Body of pancreas (tissue), 4 donors: ENCODE data around the gene PUS7L. TPM values are rescaled to one million over a fixed set of nuclear protein-coding genes. Genes with fewer than 3 reads are reported as not detected.

ENCODE experiments used
- ATAC-seq: fragments of 150-250 bp; one replicate; pipeline ENCODE4 v1.9.1; 2016
- DNase-seq, 4 donors: peaks; one replicate each; pipeline ENCODE4 v3.0.0-alpha.2; 2019
- H3K27ac ChIP-seq, 4 donors: fragments of 200-600 bp; sonication (generic); 1 replicate in 3 of 4; 2 replicates in 1 of 4; pipeline versions ENCODE4 v1.5.1 to v1.6.1; 2016 to 2019; ENCODE audit warnings: mild to moderate bottlenecking in 1 of 4, mixed read lengths in 1 of 4, moderate library complexity in 1 of 4
- H3K27me3 ChIP-seq, 2 donors: fragments of 200-600 bp; sonication (generic); one replicate each; pipeline ENCODE4 v1.6.0; 2016; ENCODE audit warnings: mild to moderate bottlenecking in 1 of 2
- H3K36me3 ChIP-seq, 2 donors: fragments of 200-600 bp; sonication (generic); replicated peaks in 1 of 2; 2 replicates each; pipeline ENCODE4 v1.5.1; 2016; ENCODE audit warnings: low read depth in 2 of 2; ENCODE audit not compliant: insufficient read depth in 1 of 2
- H3K4me1 ChIP-seq: fragments of 200-600 bp; sonication (generic); one replicate; pipeline ENCODE4 v1.6.0; 2016
- H3K4me3 ChIP-seq, 2 donors: fragments of 200-600 bp; sonication (generic); 1 replicate in 1 of 2; 2 replicates in 1 of 2; pipeline ENCODE4 v1.5.1; 2016 to 2019
- H3K9me3 ChIP-seq, 3 donors: fragments of 200-600 bp; sonication (generic); 1 replicate in 2 of 3; 2 replicates in 1 of 3; pipeline ENCODE4 v1.5.1; 2016
- POLR2A ChIP-seq, 3 donors: fragments of 450-650 bp; IDR thresholded peaks; one replicate each; pipeline ENCODE4 v1.6.1; 2016; ENCODE audit warnings: antibody characterized with exemption in 3 of 3, mild to moderate bottlenecking in 2 of 3
- WGBS, 2 donors: methylation state at CpG; one replicate each; pipeline ENCODE4 v1.1.5; 2017; 5-methylcytosine and 5-hydroxymethylcytosine counted together
- intact Hi-C: fragments of 100-400 bp; cut with DNase I; formaldehyde crosslinking; loops from one replicate; pipeline ENCODE4 v1.15.1; 2023
- total RNA-seq, 2 donors: library from RNA; depleted of rRNA; stranded (reverse); fragments of >200 nt; gene quantifications; one replicate each; pipeline ENCODE4 v1.1.0, GENCODE V29; 2016
- TF ChIP-seq, protein P1 (sequence below), 7 experiments: fragments of 450-650 bp in 4 of 7; fragments of 200-600 bp in 3 of 7; sonication (generic) in 3 of 7; IDR thresholded peaks; one replicate each; pipeline ENCODE4 v1.5.1; 2016 to 2019; ENCODE audit warnings: antibody characterized with exemption in 7 of 7

The PUS7L gene
- total RNA-seq, 2 donors from 2014 or later = 7.3 to 14.8 TPM

DNA sequence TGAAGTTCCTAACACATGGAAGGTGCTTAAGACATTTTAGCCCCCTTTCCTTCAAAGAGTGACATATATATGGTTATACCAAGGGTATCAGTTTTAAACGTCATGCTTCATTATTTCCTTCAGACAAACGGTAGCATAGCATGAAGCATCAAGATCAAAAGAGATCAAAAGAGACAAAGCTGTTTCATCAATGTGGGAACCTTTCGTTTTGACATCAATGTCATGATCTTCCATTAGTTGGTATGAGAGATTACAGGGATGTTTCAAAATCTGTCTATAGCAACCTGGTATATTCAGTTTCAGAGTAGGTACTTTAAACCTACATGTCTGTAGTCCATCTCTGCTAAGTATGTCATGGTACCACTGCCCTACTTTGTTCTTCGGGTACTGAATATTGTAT is 28.3 kb downstream of the PUS7L start:
- peaks cover 0 to 2% of the 10 kb centered on the region in 2 donors for H3K36me3 ChIP-seq
- no peaks in the 10 kb centered on the region for H3K9me3 ChIP-seq
- H3K4me1 ChIP-seq = no peaks in the 10 kb centered on the region
- H3K27me3 ChIP-seq = no peaks in the 10 kb centered on the region
- TF ChIP-seq, protein P1, sequence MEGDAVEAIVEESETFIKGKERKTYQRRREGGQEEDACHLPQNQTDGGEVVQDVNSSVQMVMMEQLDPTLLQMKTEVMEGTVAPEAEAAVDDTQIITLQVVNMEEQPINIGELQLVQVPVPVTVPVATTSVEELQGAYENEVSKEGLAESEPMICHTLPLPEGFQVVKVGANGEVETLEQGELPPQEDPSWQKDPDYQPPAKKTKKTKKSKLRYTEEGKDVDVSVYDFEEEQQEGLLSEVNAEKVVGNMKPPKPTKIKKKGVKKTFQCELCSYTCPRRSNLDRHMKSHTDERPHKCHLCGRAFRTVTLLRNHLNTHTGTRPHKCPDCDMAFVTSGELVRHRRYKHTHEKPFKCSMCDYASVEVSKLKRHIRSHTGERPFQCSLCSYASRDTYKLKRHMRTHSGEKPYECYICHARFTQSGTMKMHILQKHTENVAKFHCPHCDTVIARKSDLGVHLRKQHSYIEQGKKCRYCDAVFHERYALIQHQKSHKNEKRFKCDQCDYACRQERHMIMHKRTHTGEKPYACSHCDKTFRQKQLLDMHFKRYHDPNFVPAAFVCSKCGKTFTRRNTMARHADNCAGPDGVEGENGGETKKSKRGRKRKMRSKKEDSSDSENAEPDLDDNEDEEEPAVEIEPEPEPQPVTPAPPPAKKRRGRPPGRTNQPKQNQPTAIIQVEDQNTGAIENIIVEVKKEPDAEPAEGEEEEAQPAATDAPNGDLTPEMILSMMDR (IDR thresholded peaks at IDR 0.05) = no peak
- TF ChIP-seq POLR2A (IDR thresholded peaks at IDR 0.05) = no peak
- intact Hi-C loops = no loop called here
- 69% methylated on average over 4 of the region's 4 CpGs for WGBS, 2 donors
- no peak overlapping the region for H3K4me3 ChIP-seq
- DNase-seq = no peak
- ATAC-seq = no peak
- no peak overlapping the region for H3K27ac ChIP-seq

- TF ChIP-seq POLR2A (IDR thresholded peaks at IDR 0.05) = no peak
- TF ChIP-seq, protein P1 (IDR thresholded peaks at IDR 0.05) = no peak
- no peak overlapping the region for H3K4me3 ChIP-seq
- ATAC-seq (no peak), DNase-seq (no peak)
- no peaks in the 10 kb centered on the region for H3K9me3 ChIP-seq
- H3K27me3 ChIP-seq = no peaks in the 10 kb centered on the region
- no peaks in the 10 kb centered on the region for H3K4me1 ChIP-seq
- intact Hi-C loops = no loop called here
- no peak overlapping the region for H3K27ac ChIP-seq
- 29 to 33% methylated on average over 1 of the region's 1 CpG for WGBS, 2 donors
- peaks cover 0 to 2% of the 10 kb centered on the region in 2 donors for H3K36me3 ChIP-seq
Measured at GRCh38 chr12:43728698-43729097, 29.9 kb downstream of the PUS7L start.

- no peak overlapping the region for H3K27ac ChIP-seq
- no peaks in the 10 kb centered on the region for H3K27me3 ChIP-seq
- ATAC-seq (no peak), DNase-seq (no peak)
- WGBS, 2 donors = 46 to 54% methylated on average over 2 of the region's 2 CpGs
- TF ChIP-seq, protein P1 (IDR thresholded peaks at IDR 0.05) = peak in 3 of 7 experiments; percentile 12 to 26 (median 26)
- TF ChIP-seq POLR2A (IDR thresholded peaks at IDR 0.05) = no peak
- H3K36me3 ChIP-seq = peaks cover 0 to 2% of the 10 kb centered on the region in 2 donors
- H3K4me3 ChIP-seq = no peak overlapping the region
- H3K9me3 ChIP-seq = no peaks in the 10 kb centered on the region
- H3K4me1 ChIP-seq = no peaks in the 10 kb centered on the region
- intact Hi-C loops = no loop called here
Measured at GRCh38 chr12:43728117-43728516, 30.5 kb downstream of the PUS7L start.

GRCh38 chr12:43723134-43723533 is 35.5 kb downstream of the PUS7L start:
- DNase-seq = no peak
- Histone ChIP-seq H3K4me3 (no peak overlapping the region), H3K27me3 (no peaks in the 10 kb centered on the region), H3K9me3 (no peaks in the 10 kb centered on the region), H3K36me3 (no peaks in the 10 kb centered on the region), H3K27ac (no peak overlapping the region), H3K4me1 (no peaks in the 10 kb centered on the region)
- TF ChIP-seq, protein P1 (IDR thresholded peaks at IDR 0.05) = no peak
- TF ChIP-seq POLR2A (IDR thresholded peaks at IDR 0.05) = no peak
- intact Hi-C loops = no loop called here
- no peak for ATAC-seq

DNA sequence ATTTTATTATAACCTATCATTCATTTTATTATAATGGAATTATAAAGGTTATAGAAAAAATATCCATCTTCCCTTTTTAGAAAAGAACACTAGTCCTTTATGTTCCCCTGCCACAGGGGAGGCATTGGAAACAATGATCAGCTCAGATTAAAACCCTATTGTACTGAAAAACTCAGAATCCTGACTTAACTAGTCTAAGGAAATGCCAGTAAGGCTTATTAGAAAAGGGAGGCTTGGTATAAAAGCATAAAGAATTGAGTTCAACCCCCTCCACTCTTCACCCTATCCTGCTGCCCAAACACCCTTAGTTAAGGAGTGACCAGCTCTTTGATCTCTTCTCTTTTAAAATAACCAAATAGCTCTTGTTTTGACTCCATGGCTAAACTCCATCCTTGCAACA is 36.0 kb downstream of the PUS7L start:
- DNase-seq (no peak), ATAC-seq (no peak)
- Histone ChIP-seq H3K9me3 (no peaks in the 10 kb centered on the region), H3K27ac (no peak overlapping the region), H3K36me3 (no peaks in the 10 kb centered on the region), H3K4me3 (no peak overlapping the region), H3K4me1 (no peaks in the 10 kb centered on the region), H3K27me3 (no peaks in the 10 kb centered on the region)
- intact Hi-C loops = no loop called here
- TF ChIP-seq, protein P1 (IDR thresholded peaks at IDR 0.05) = no peak
- TF ChIP-seq POLR2A (IDR thresholded peaks at IDR 0.05) = no peak
